Spleen (tissue), 7 donors: ENCODE data around the gene TRIM36.

ENCODE experiments used
- CTCF ChIP-seq, 11 experiments: fragments of 200-600 bp in 7 of 11; fragments of 450-650 bp in 4 of 11; sonication (generic) in 4 of 11; IDR thresholded peaks in 8 of 11; conservative IDR thresholded peaks in 3 of 11; 1 replicate in 7 of 11; 2 replicates in 4 of 11; pipeline versions ENCODE4 v1.4.0 to v1.8.0; 2016 to 2021; ENCODE audit warnings: antibody characterized with exemption in 11 of 11, inconsistent platforms in 4 of 11, mild to moderate bottlenecking in 1 of 11
- POLR2A ChIP-seq, 3 donors: fragments of 450-650 bp; IDR thresholded peaks; one replicate each; pipeline ENCODE4 v1.5.1; 2017; ENCODE audit warnings: antibody characterized with exemption in 3 of 3, mild to moderate bottlenecking in 1 of 3
- POLR2AphosphoS5 ChIP-seq, 3 donors: sonication (generic); formaldehyde crosslinking; IDR thresholded peaks; one replicate each; pipeline ENCODE4 v1.5.1; 2017; ENCODE audit warnings: antibody characterized with exemption in 3 of 3
- donor health status: DM: no; HTN: no; CAD: no; lungs with moderate emphysema.
- donor health status: DM: no; HTN: no; CAD: no.
- donor health status: DM: no; HTN: no; CAD: no.

- no peak for TF ChIP-seq POLR2A (IDR thresholded peaks at IDR 0.05)
- TF ChIP-seq CTCF (IDR thresholded peaks at IDR 0.05 in 8 of 11, conservative IDR thresholded peaks at IDR 0.05 in 3 of 11): no peak
- no peak for TF ChIP-seq POLR2AphosphoS5 (IDR thresholded peaks at IDR 0.05)
Observed at GRCh38 chr5:115190388-115190787, 20.7 kb upstream of the TRIM36 start.
